Ascending aorta (tissue), 2 donors: ENCODE data around the gene TMEM53. TPM values are rescaled to one million over a fixed set of nuclear protein-coding genes. Genes with fewer than 3 reads are reported as not detected.

Experiments used
- DNase-seq, 2 donors: peaks; one replicate each; pipeline ENCODE4 v3.0.0-alpha.2; 2019; ENCODE audit warnings: low spot score in 2 of 2
- H3K27ac ChIP-seq, 2 donors: fragments of 200-600 bp; sonication (generic); one replicate each; pipeline ENCODE4 v1.5.1; 2016 to 2017; ENCODE audit warnings: mild to moderate bottlenecking in 1 of 2
- H3K27me3 ChIP-seq: fragments of 200-600 bp; sonication (generic); one replicate; pipeline ENCODE4 v1.5.1; 2017
- H3K36me3 ChIP-seq, 2 donors: fragments of 200-600 bp; sonication (generic); one replicate each; pipeline ENCODE4 v1.5.1; 2016
- H3K4me1 ChIP-seq, 2 donors: fragments of 200-600 bp; sonication (generic); one replicate each; pipeline ENCODE4 v1.5.1; 2016 to 2017; ENCODE audit warnings: mild to moderate bottlenecking in 1 of 2
- H3K4me3 ChIP-seq, 2 donors: fragments of 200-600 bp; sonication (generic); one replicate each; pipeline ENCODE4 v1.5.1; 2016 to 2017; ENCODE audit warnings: mild to moderate bottlenecking in 1 of 2
- H3K9me3 ChIP-seq, 2 donors: fragments of 200-600 bp; sonication (generic); one replicate each; pipeline ENCODE4 v1.5.1; 2016
- intact Hi-C: fragments of 100-400 bp; cut with DNase I; formaldehyde crosslinking; loops from one replicate; pipeline ENCODE4 v1.15.1; 2023
- total RNA-seq: library from RNA; depleted of rRNA; stranded (reverse); fragments of >200 nt; gene quantifications from one replicate; pipeline ENCODE4 v1.1.0, GENCODE V29; 2016
- TF ChIP-seq, protein P1 (sequence below), 3 experiments: fragments of 200-600 bp in 2 of 3; fragments of 450-650 bp in 1 of 3; sonication (generic) in 2 of 3; IDR thresholded peaks; one replicate each; pipeline ENCODE4 v1.5.1; 2016 to 2019; ENCODE audit warnings: antibody characterized with exemption in 3 of 3, mild to moderate bottlenecking in 1 of 3, moderate library complexity in 1 of 3

Gene TMEM53
- total RNA-seq, 1 donor from 2014 or later: 9.2 TPM

DNA sequence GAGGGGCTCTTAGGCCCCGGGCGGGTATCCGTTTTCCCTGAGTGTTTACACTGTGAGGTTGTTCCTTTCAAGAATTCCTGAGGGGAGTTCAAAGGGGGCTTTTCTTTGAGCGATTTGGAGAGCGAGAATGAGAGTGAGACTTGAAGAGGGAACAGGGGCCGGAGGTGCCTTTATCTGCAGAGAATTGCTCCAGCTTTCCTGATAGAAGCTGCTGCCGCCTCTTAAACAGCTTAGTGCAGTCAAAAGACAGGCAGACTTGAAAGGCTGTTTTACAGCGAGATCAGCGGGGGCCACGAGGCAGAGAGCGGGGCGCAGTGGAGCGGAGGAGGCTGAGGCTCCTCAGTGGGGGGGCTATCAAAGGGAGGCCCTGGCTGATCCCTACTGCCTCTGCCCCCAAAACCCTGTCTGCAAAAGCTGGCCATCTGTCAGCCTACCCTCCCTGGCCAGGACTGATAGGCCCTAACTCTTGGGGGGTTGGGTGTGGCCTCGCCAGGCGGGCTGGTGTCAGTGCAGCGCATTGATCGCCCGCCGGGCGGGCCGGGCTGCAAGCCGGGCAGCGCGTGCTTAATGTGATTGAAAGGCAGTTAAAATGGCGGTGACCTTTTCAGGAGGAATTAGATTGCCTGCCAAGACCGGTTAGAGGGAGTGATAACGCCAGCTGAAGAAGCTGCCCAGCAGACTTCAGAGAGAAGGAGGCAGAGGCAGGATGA is 36.4 kb downstream of the TMEM53 start:
- Histone ChIP-seq H3K9me3 (no peaks in the 10 kb centered on the region), H3K4me1 (peaks cover 5 to 8% of the 10 kb centered on the region in 2 donors), H3K27ac (no peak overlapping the region), H3K4me3 (no peak overlapping the region), H3K27me3 (no peaks in the 10 kb centered on the region), H3K36me3 (peaks cover 78 to 81% of the 10 kb centered on the region in 2 donors)
- TF ChIP-seq, protein P1, sequence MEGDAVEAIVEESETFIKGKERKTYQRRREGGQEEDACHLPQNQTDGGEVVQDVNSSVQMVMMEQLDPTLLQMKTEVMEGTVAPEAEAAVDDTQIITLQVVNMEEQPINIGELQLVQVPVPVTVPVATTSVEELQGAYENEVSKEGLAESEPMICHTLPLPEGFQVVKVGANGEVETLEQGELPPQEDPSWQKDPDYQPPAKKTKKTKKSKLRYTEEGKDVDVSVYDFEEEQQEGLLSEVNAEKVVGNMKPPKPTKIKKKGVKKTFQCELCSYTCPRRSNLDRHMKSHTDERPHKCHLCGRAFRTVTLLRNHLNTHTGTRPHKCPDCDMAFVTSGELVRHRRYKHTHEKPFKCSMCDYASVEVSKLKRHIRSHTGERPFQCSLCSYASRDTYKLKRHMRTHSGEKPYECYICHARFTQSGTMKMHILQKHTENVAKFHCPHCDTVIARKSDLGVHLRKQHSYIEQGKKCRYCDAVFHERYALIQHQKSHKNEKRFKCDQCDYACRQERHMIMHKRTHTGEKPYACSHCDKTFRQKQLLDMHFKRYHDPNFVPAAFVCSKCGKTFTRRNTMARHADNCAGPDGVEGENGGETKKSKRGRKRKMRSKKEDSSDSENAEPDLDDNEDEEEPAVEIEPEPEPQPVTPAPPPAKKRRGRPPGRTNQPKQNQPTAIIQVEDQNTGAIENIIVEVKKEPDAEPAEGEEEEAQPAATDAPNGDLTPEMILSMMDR (IDR thresholded peaks at IDR 0.05): no peak
- intact Hi-C loops: no loop called here
- no peak for DNase-seq

DNA sequence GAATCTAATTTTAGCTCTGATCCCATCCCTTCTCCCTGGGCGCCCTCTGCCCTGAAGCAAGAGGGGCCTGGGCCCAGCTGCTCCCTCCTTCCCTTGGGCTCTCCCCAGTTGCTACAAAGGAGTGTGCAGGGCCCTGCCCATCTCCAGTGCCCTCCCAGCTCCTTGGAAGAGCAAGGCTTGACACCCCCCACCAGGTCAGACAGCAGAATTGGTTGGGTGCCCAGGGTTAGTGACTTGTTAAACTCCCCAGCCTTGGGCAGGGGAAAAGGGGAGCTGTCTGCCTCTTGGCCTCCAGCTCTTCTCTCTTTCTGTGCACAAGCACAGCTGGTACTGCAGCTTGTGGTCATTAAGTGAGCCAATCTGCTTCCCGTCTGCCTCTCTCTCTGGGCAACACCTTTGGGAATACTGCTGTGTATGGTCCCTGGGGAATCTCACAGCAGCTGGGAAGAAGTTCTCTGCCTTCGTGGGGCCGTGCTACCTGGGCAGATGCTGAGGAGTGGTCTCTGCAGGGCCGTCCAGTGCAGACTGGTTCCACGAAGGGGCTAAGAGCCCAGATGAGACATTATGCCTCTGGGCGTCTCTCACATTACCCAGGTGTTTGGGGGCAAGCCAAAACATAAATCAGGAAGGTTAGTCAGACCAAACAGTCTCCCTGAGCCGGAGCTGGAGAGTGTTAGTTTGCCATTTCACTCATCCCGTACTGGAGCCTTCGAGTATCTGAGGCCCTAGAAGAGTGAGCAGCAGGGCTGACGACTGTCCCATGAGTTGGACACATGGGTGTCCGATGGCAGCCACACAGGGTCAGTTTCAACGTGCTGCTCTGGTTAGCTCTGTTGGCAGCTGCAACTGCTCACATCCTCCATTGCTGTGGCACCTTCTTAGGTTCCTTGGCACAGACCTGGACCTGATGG is 37.3 kb downstream of the TMEM53 start:
- intact Hi-C loops: no loop called here
- Histone ChIP-seq H3K9me3 (no peaks in the 10 kb centered on the region), H3K27me3 (no peaks in the 10 kb centered on the region), H3K4me1 (peaks cover 9 to 13% of the 10 kb centered on the region in 2 donors), H3K27ac (no peak overlapping the region), H3K4me3 (no peak overlapping the region), H3K36me3 (peaks cover 72 to 74% of the 10 kb centered on the region in 2 donors)
- TF ChIP-seq, protein P1 (IDR thresholded peaks at IDR 0.05): no peak
- DNase-seq: no peak

DNA sequence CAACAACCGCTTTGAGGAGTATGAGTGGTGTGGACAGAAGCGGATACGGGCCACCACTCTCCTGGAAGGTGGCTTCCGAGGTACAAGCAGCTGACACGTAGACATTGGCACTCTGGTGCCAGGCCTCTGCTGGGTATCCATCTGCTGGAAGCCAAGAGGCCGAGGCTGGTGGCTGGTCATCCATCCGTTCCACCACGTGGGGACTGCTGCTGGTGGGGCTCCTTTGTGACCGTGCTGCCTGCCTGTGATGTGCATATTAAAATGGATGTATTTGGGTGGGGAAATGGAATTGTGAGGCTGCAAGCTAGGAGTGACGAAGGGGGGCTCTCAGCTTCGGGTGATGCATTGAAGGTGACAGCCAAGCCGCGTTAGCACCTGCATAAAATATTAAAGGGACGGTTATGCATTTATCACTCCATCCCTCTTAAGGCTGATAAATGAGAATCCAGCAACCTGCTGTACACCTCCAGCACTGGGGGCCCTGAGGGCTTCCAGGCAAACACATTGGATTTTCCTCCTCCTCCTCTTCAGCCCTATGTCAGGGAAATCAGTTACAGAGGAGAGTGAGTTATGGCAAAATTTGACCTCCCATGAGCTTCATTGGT is 38.1 kb downstream of the TMEM53 start:
- intact Hi-C loops: no loop called here
- Histone ChIP-seq H3K4me1 (peaks cover 11 to 13% of the 10 kb centered on the region in 2 donors), H3K27ac (no peak overlapping the region), H3K9me3 (no peaks in the 10 kb centered on the region), H3K36me3 (peaks cover 65 to 69% of the 10 kb centered on the region in 2 donors), H3K27me3 (no peaks in the 10 kb centered on the region), H3K4me3 (no peak overlapping the region)
- TF ChIP-seq, protein P1 (IDR thresholded peaks at IDR 0.05): no peak
- no peak for DNase-seq

DNA sequence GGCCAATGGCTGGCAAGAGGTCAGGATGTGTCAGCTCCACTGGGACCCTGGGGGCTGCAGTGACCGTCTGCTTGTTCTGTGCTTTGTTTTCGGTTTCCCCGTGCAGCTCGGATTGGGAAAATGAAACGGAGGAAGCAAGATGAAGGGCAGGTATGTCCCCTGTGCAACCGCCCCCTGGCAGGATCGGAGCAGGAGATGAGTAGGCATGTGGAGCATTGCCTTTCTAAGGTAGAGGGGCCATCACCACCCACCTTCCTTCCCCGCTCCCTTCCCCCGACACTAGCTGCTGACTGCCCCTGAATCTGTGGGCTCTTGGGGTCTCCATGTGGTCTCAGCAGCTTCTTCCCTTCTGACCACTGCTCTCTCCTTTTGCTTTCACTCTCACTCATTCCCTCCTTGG is 38.8 kb downstream of the TMEM53 start:
- Histone ChIP-seq H3K27ac (no peak overlapping the region), H3K4me3 (no peak overlapping the region), H3K9me3 (no peaks in the 10 kb centered on the region), H3K36me3 (peaks cover 58 to 62% of the 10 kb centered on the region in 2 donors), H3K4me1 (peaks cover 12 to 13% of the 10 kb centered on the region in 2 donors), H3K27me3 (no peaks in the 10 kb centered on the region)
- intact Hi-C loops: no loop called here
- TF ChIP-seq, protein P1 (IDR thresholded peaks at IDR 0.05): no peak
- DNase-seq: no peak

DNA sequence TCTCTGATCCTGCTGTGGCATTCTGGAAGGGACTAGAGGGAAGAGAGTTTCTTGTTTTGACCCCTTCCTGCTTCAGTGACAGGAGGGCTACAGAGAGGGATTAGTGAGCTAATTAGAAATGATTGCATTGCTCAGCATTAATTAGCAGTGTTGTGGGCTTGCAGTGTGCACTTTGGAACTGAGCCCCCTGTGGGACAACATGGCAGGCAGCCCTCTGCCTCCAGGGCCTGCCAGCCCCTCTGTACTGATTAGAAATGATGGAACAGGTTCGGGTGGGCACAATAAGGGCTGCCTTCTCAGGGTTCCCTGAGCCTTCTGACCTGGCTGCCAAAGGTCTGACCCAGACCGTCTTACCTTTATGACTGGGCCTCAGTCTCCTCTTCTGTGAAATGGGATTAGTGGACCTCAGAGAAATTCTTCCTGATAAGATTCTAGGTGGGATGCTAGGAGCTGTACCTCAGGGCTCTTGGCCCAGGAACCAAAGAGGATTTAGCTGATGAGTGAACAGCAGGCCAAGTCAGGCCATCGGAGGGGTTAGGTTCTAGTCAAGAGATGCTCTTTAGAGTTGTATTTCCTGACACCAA is 39.6 kb downstream of the TMEM53 start:
- TF ChIP-seq, protein P1 (IDR thresholded peaks at IDR 0.05): no peak
- Histone ChIP-seq H3K4me3 (no peak overlapping the region), H3K36me3 (peaks cover 52 to 54% of the 10 kb centered on the region in 2 donors), H3K9me3 (no peaks in the 10 kb centered on the region), H3K4me1 (peaks cover 12 to 13% of the 10 kb centered on the region in 2 donors), H3K27me3 (no peaks in the 10 kb centered on the region), H3K27ac (no peak overlapping the region)
- intact Hi-C loops: loop anchor here (5.0 kb wide), 1 partner anchor 668 kb away; no protein-coding TSS in a partner anchor
- DNase-seq: no peak
